H1 (cell line): ENCODE measurements around the gene IL36A. TPM values are rescaled to one million over a fixed set of nuclear protein-coding genes. Genes with fewer than 3 reads are reported as not detected.

Source experiments
- CTCF ChIA-PET: fragments of 300-600 bp; sonication (Branson Sonifier 250); formaldehyde crosslinking; loops from one replicate; lab custom pipeline; 2021; ENCODE audit not compliant: partially characterized antibody; lab: Charles Lee
- POLR2A ChIA-PET: fragments of 300-600 bp; sonication (Branson Sonifier 250); formaldehyde crosslinking; loops from one replicate; lab custom pipeline; 2021; ENCODE audit warnings: inconsistent platforms; ENCODE audit not compliant: partially characterized antibody; lab: Charles Lee
- DNase-seq, 2 experiments: peaks; one replicate each; pipeline versions ENCODE4 v3.0.0 to v3.0.0-alpha.2; 2010 to 2022; ENCODE audit warnings: low spot score in 2 of 2, low read depth in 1 of 2, mixed read lengths in 1 of 2
- FAIRE-seq: peaks from 2 replicates; lab custom pipeline; 2011; peaks lifted over from hg19 to GRCh38; lab: Jason Lieb, UNC
- H2AFZ ChIP-seq: 2 replicates; pipeline ENCODE4 v1.8.1; 2012; ENCODE audit warnings: low read length, inconsistent platforms
- H2AK5ac ChIP-seq: 2 replicates; pipeline ENCODE4 v1.6.1; 2013; ENCODE audit warnings: low read depth, low read length
- H2BK120ac ChIP-seq: replicated peaks from 2 replicates; pipeline ENCODE3; 2013; ENCODE audit warnings: low read depth, low read length, inconsistent platforms
- H2BK12ac ChIP-seq: 2 replicates; pipeline ENCODE4 v1.6.1; 2013; ENCODE audit warnings: low read depth, low read length
- H2BK15ac ChIP-seq: 2 replicates; pipeline ENCODE4 v1.6.1; 2013; ENCODE audit warnings: low read length
- H2BK20ac ChIP-seq: 2 replicates; pipeline ENCODE4 v1.6.1; 2013; ENCODE audit warnings: low read length
- H2BK5ac ChIP-seq: 2 replicates; pipeline ENCODE4 v1.6.1; 2013; ENCODE audit warnings: low read depth, low read length
- H3K14ac ChIP-seq: 2 replicates; pipeline ENCODE4 v1.6.1; 2013; ENCODE audit warnings: inconsistent platforms; ENCODE audit not compliant: insufficient read length
- H3K18ac ChIP-seq: 2 replicates; pipeline ENCODE4 v1.6.1; 2013; ENCODE audit warnings: low read length; ENCODE audit errors: extremely low read depth
- H3K23ac ChIP-seq: 2 replicates; pipeline ENCODE4 v1.6.1; 2013; ENCODE audit warnings: inconsistent platforms; ENCODE audit not compliant: insufficient read length
- H3K23me2 ChIP-seq: 2 replicates; pipeline ENCODE4 v1.6.1; 2013; ENCODE audit warnings: low read depth, low read length
- H3K27ac ChIP-seq: 2 replicates; pipeline ENCODE4 v1.6.1; 2011; ENCODE audit warnings: low read depth, low read length, inconsistent platforms
- H3K27me3 ChIP-seq, 4 experiments: replicated peaks in 1 of 4; 1 replicate in 1 of 4; 2 replicates in 3 of 4; pipeline versions ENCODE4 v1.6.1 to v1.8.1; 2011 to 2013; ENCODE audit warnings: low read length in 3 of 4, mild to moderate bottlenecking in 3 of 4, inconsistent platforms in 2 of 4, mixed read lengths in 2 of 4, moderate library complexity in 1 of 4; ENCODE audit not compliant: control insufficient read depth in 3 of 4, insufficient read depth in 3 of 4; ENCODE audit errors: extremely low read depth in 1 of 4
- H3K36me3 ChIP-seq, 4 experiments: 2 replicates each; pipeline versions ENCODE4 v1.6.1 to v1.8.1; 2011 to 2013; ENCODE audit warnings: mild to moderate bottlenecking in 4 of 4, low read length in 3 of 4, moderate library complexity in 2 of 4, control low read depth in 1 of 4, inconsistent platforms in 1 of 4; ENCODE audit not compliant: insufficient read depth in 4 of 4, control insufficient read depth in 2 of 4
- H3K4ac ChIP-seq: replicated peaks from 2 replicates; pipeline ENCODE3; 2013; ENCODE audit warnings: low read length, low read depth, mixed read lengths, inconsistent platforms; ENCODE audit not compliant: insufficient read length
- H3K4me1 ChIP-seq, 4 experiments: replicated peaks in 1 of 4; 1 replicate in 1 of 4; 2 replicates in 3 of 4; pipeline versions ENCODE4 v1.6.1 to v1.8.1; 2011 to 2013; ENCODE audit warnings: low read length in 3 of 4, inconsistent platforms in 2 of 4, mixed read lengths in 1 of 4; ENCODE audit not compliant: insufficient read depth in 4 of 4, control insufficient read depth in 3 of 4
- H3K4me2 ChIP-seq, 2 experiments: 2 replicates each; pipeline versions ENCODE4 v1.6.1 to v1.8.1; 2011 to 2013; ENCODE audit warnings: low read depth in 2 of 2, low read length in 2 of 2, control low read depth in 1 of 2, inconsistent platforms in 1 of 2, mild to moderate bottlenecking in 1 of 2; ENCODE audit not compliant: insufficient read depth in 1 of 2
- H3K4me3 ChIP-seq, 4 experiments: fragments of 200-600, 300-600 bp in 1 of 4; sonication (generic), shearing (Covaris generic), sonication (Bioruptor Twin) in 1 of 4; 2 replicates each; pipeline versions ENCODE4 v1.5.1 to v1.8.1; 2011 to 2016; ENCODE audit warnings: low read length in 4 of 4, low read depth in 3 of 4, control low read depth in 2 of 4, inconsistent platforms in 2 of 4, mild to moderate bottlenecking in 2 of 4, mixed read lengths in 1 of 4, moderate library complexity in 1 of 4; ENCODE audit not compliant: insufficient read depth in 2 of 4; ENCODE audit errors: extremely low read depth in 1 of 4
- H3K56ac ChIP-seq: replicated peaks from 2 replicates; pipeline ENCODE3; 2013; ENCODE audit warnings: low read depth, mild to moderate bottlenecking, mixed read lengths, low read length, inconsistent platforms; ENCODE audit not compliant: insufficient read length
- H3K79me1 ChIP-seq: 2 replicates; pipeline ENCODE4 v1.6.1; 2013; ENCODE audit warnings: low read depth, low read length, control low read depth
- H3K79me2 ChIP-seq, 2 experiments: 2 replicates each; pipeline versions ENCODE4 v1.6.1 to v1.8.1; 2012 to 2013; ENCODE audit warnings: low read length in 2 of 2, mild to moderate bottlenecking in 2 of 2, inconsistent platforms in 1 of 2; ENCODE audit not compliant: insufficient read depth in 2 of 2, control insufficient read depth in 1 of 2
- H3K9ac ChIP-seq, 4 experiments: replicated peaks in 1 of 4; 1 replicate in 1 of 4; 2 replicates in 3 of 4; pipeline versions ENCODE4 v1.6.1 to v1.8.1; 2011 to 2013; ENCODE audit warnings: low read depth in 3 of 4, low read length in 3 of 4, control low read depth in 2 of 4, mild to moderate bottlenecking in 2 of 4, moderate library complexity in 2 of 4, inconsistent platforms in 1 of 4; ENCODE audit errors: extremely low read depth in 1 of 4
- H3K9me3 ChIP-seq, 2 experiments: 2 replicates each; pipeline versions ENCODE4 v1.6.1 to v1.8.1; 2012 to 2013; ENCODE audit warnings: mild to moderate bottlenecking in 2 of 2, moderate library complexity in 2 of 2, control low read depth in 1 of 2, inconsistent platforms in 1 of 2, low read depth in 1 of 2, low read length in 1 of 2, mixed read lengths in 1 of 2; ENCODE audit not compliant: insufficient read depth in 2 of 2
- H4K20me1 ChIP-seq, 2 experiments: replicated peaks in 1 of 2; 2 replicates each; pipeline versions ENCODE3 to v1.8.1; 2011 to 2013; ENCODE audit warnings: inconsistent platforms in 2 of 2, low read length in 2 of 2, mild to moderate bottlenecking in 1 of 2; ENCODE audit not compliant: insufficient read depth in 2 of 2, control insufficient read depth in 1 of 2
- H4K5ac ChIP-seq: 2 replicates; pipeline ENCODE4 v1.6.1; 2013; ENCODE audit warnings: low read length, low read depth, mixed read lengths, inconsistent platforms; ENCODE audit not compliant: insufficient read length
- H4K8ac ChIP-seq: 2 replicates; pipeline ENCODE4 v1.8.0; 2013; ENCODE audit warnings: mild to moderate bottlenecking, moderate library complexity, low read length, inconsistent platforms; ENCODE audit not compliant: insufficient read depth; ENCODE audit errors: extremely low read depth
- H4K91ac ChIP-seq: replicated peaks from 2 replicates; pipeline ENCODE3; 2013; ENCODE audit warnings: low read length, mixed read lengths, inconsistent platforms; ENCODE audit not compliant: insufficient read length
- CTBP2 ChIP-seq: IDR thresholded peaks from 2 replicates; pipeline ENCODE4 v1.7.0; 2011; ENCODE audit warnings: borderline replicate concordance, mild to moderate bottlenecking, moderate library complexity, mixed read lengths, low read length; ENCODE audit not compliant: insufficient read depth, insufficient read length
- CTCF ChIP-seq, 3 experiments: IDR thresholded peaks; 1 replicate in 2 of 3; 2 replicates in 1 of 3; pipeline versions ENCODE4 v1.5.1 to v1.6.1; 2011; ENCODE audit warnings: low read length in 3 of 3, mild to moderate bottlenecking in 3 of 3, inconsistent platforms in 2 of 3, low read depth in 1 of 3, moderate library complexity in 1 of 3; ENCODE audit not compliant: insufficient read depth in 1 of 3; ENCODE audit errors: control extremely low read depth in 1 of 3
- EGR1 ChIP-seq: IDR thresholded peaks from 2 replicates; pipeline ENCODE4 v1.6.1; 2011; ENCODE audit warnings: low read depth, low read length, borderline replicate concordance
- EP300 ChIP-seq, 2 experiments: IDR thresholded peaks; 1 replicate in 1 of 2; 2 replicates in 1 of 2; pipeline ENCODE4 v1.6.1; 2011 to 2012; ENCODE audit warnings: low read depth in 2 of 2, low read length in 2 of 2, mild to moderate bottlenecking in 2 of 2, borderline replicate concordance in 1 of 2, inconsistent platforms in 1 of 2, moderate library complexity in 1 of 2
- KDM1A ChIP-seq: fragments of 200-600, 300-600 bp; sonication (generic); IDR thresholded peaks from 2 replicates; pipeline ENCODE4 v1.7.1; 2016; ENCODE audit warnings: mild to moderate bottlenecking, low read length, borderline replicate concordance
- KDM5A ChIP-seq: fragments of 200-600 bp; IDR thresholded peaks from 2 replicates; pipeline ENCODE4 v1.7.1; 2012; ENCODE audit warnings: mild to moderate bottlenecking, low read length, inconsistent platforms, mixed read lengths
- NRF1 ChIP-seq: IDR thresholded peaks from 2 replicates; pipeline ENCODE4 v1.6.1; 2011; ENCODE audit warnings: mild to moderate bottlenecking, low read depth, low read length, improper control_type of control experiment
- SUZ12 ChIP-seq: fragments of 200-600 bp; sonication (generic); IDR thresholded peaks from 2 replicates; pipeline ENCODE4 v1.6.1; 2012; ENCODE audit warnings: mild to moderate bottlenecking, inconsistent platforms, low read length, moderate library complexity, mixed read lengths
- USF2 ChIP-seq: IDR thresholded peaks from 2 replicates; pipeline ENCODE4 v1.6.1; 2011; ENCODE audit warnings: low read length, improper control_type of control experiment
- WGBS, 2 experiments: shearing (Covaris generic) in 1 of 2; methylation state at CpG; one replicate each; pipeline versions ENCODE4 v1.1.6 to v1.1.7; 2013 to 2015; ENCODE audit warnings: low lambda C conversion rate in 2 of 2, mixed read lengths in 2 of 2, inconsistent platforms in 1 of 2, low coverage in 1 of 2, missing lambda C conversion rate in 1 of 2; ENCODE audit not compliant: insufficient replicate concordance in 2 of 2, insufficient coverage in 1 of 2, insufficient read length in 1 of 2; ENCODE audit errors: extremely low coverage in 1 of 2, missing lambda C conversion rate in 1 of 2; 5-methylcytosine and 5-hydroxymethylcytosine counted together
- polyA plus RNA-seq, 7 experiments: library from polyadenylated mRNA; depleted of rRNA in 3 of 7; stranded (reverse) in 5 of 7; unstranded in 2 of 7; fragments of >200 nt in 5 of 7; fragments of 200-250 nt in 2 of 7; gene quantifications; 1 replicate in 5 of 7; 2 replicates in 1 of 7; 4 replicates in 1 of 7; pipeline versions ENCODE4 v1.2.1 to v1.2.3, GENCODE V29; 2011 to 2013; ENCODE audit warnings: missing spikeins in 2 of 7, mixed read lengths in 2 of 7
- total RNA-seq: library from RNA; stranded (reverse); fragmentation: NEBNext Ultra II Directional; extraction: Animal tissue kit (Norgen Biotek cat#: 25700); gene quantifications from 2 replicates; pipeline ENCODE4 v1.2.1, GENCODE V29; 2021

The IL36A gene
- total and polyA plus RNA-seq, 2 of the 8 experiments (the other 6 are each of a cell fraction or from before 2014, with no cell fraction given), result not detected

GRCh38 chr2:112977559-112978056 is 27.7 kb upstream of the IL36A start, which contains the start of gene IL36G:
Gene IL36G (plus strand): TSS chr2:112978006. CDS start chr2:112978639, 633 bp downstream.
- ChIA-PET POLR2A (no interaction called here), CTCF (interaction anchor here (1.4 to 1.9 kb wide), 4 partner anchors 18 to 253 kb away, joined by 3 to 13 read pairs (median 4); no protein-coding TSS in a partner anchor)
- FAIRE-seq (no peak), DNase-seq (no peak)
- Histone ChIP-seq H3K4ac (no peak within 1 kb of the TSS), H2AK5ac (no peak within 1 kb of the TSS), H4K5ac (no peak within 1 kb of the TSS), H4K91ac (no peak within 1 kb of the TSS), H3K23me2 (no peaks in the 10 kb centered on the region), H2BK5ac (no peak within 1 kb of the TSS), H2BK20ac (no peak within 1 kb of the TSS), H3K4me1 (no peaks in the 10 kb centered on the region), H3K18ac (no peak within 1 kb of the TSS), H3K9me3 (no peaks in the 10 kb centered on the region), H3K27me3 (no peaks in the 10 kb centered on the region), H3K4me2 (no peak within 1 kb of the TSS), H3K27ac (no peak within 1 kb of the TSS), H2AFZ (no peak within 1 kb of the TSS), H4K20me1 (no peaks in the 10 kb centered on the region), H3K14ac (no peak within 1 kb of the TSS), H2BK120ac (no peak within 1 kb of the TSS), H3K36me3 (no peaks in the 10 kb centered on the region), H3K79me2 (no peaks in the 10 kb centered on the region), H3K9ac (no peak within 1 kb of the TSS), H3K79me1 (no peaks in the 10 kb centered on the region), H3K56ac (no peak within 1 kb of the TSS), H4K8ac (no peak within 1 kb of the TSS), H2BK12ac (no peak within 1 kb of the TSS), H3K23ac (no peak within 1 kb of the TSS), H3K4me3 (no peak within 1 kb of the TSS), H2BK15ac (no peak within 1 kb of the TSS)
- WGBS, 2 experiments, result 92% methylated on average over 7 of the region's 7 CpGs; no CpG with 5 or more reads in 1 of the 2 experiments
- no peak for TF ChIP-seq NRF1
- TF ChIP-seq KDM5A, result no peak
- TF ChIP-seq USF2, result no peak
- no peak for TF ChIP-seq CTBP2
- TF ChIP-seq SUZ12, result no peak
- no peak for TF ChIP-seq EP300 (IDR thresholded peaks at IDR 0.05; ENCODE audit: borderline replicate concordance in 1 of 2, low read depth in 2 of 2, low read length in 2 of 2)
- TF ChIP-seq CTCF (IDR thresholded peaks at IDR 0.05; ENCODE audit: control extremely low read depth in 1 of 3, insufficient read depth in 1 of 3, low read depth in 1 of 3, low read length in 3 of 3), result no peak
- TF ChIP-seq EGR1, result no peak
- TF ChIP-seq KDM1A, result no peak
